Liver (tissue), 9 donors: ENCODE results near the gene NLGN4X. TPM values are rescaled to one million over a fixed set of nuclear protein-coding genes. Genes with fewer than 3 reads are reported as not detected.

Source experiments
- DNase-seq: peaks from one replicate; pipeline ENCODE4 v3.0.0-alpha.2; 2017; ENCODE audit warnings: low spot score
- H3K27ac ChIP-seq, 2 donors: one replicate each; pipeline ENCODE4 v1.7.0; 2013; ENCODE audit warnings: inconsistent platforms in 2 of 2, low read length in 2 of 2, control low read depth in 1 of 2, low read depth in 1 of 2, mild to moderate bottlenecking in 1 of 2
- H3K27me3 ChIP-seq, 4 donors: one replicate each; pipeline versions ENCODE4 v1.6.1 to v1.7.0; 2013; ENCODE audit warnings: low read length in 3 of 4, inconsistent platforms in 1 of 4, mild to moderate bottlenecking in 1 of 4, moderate library complexity in 1 of 4; ENCODE audit not compliant: control insufficient read depth in 4 of 4, insufficient read depth in 4 of 4
- H3K36me3 ChIP-seq, 4 donors: one replicate each; pipeline versions ENCODE4 v1.6.1 to v1.7.0; 2013; ENCODE audit warnings: low read length in 3 of 4, mild to moderate bottlenecking in 3 of 4, low read depth in 1 of 4, moderate library complexity in 1 of 4; ENCODE audit not compliant: control insufficient read depth in 4 of 4, insufficient read depth in 3 of 4
- H3K4me1 ChIP-seq, 4 donors: one replicate each; pipeline versions ENCODE4 v1.6.1 to v1.7.0; 2013; ENCODE audit warnings: low read length in 3 of 4, mild to moderate bottlenecking in 3 of 4, moderate library complexity in 1 of 4; ENCODE audit not compliant: control insufficient read depth in 4 of 4, insufficient read depth in 4 of 4
- H3K4me3 ChIP-seq, 3 donors: one replicate each; pipeline versions ENCODE4 v1.6.1 to v1.7.0; 2013; ENCODE audit warnings: low read length in 3 of 3, control low read depth in 1 of 3, low read depth in 1 of 3, mild to moderate bottlenecking in 1 of 3
- H3K9ac ChIP-seq, 2 donors: one replicate each; pipeline ENCODE4 v1.7.0; 2013; ENCODE audit warnings: low read length in 2 of 2, mild to moderate bottlenecking in 2 of 2, moderate library complexity in 2 of 2, control low read depth in 1 of 2, low read depth in 1 of 2
- H3K9me3 ChIP-seq, 4 donors: one replicate each; pipeline versions ENCODE4 v1.6.1 to v1.7.0; 2013; ENCODE audit warnings: low read length in 3 of 4; ENCODE audit not compliant: control insufficient read depth in 4 of 4
- ATF3 ChIP-seq: IDR thresholded peaks from 2 replicates; pipeline ENCODE4 v1.6.1; 2016; ENCODE audit warnings: antibody characterized with exemption
- CTCF ChIP-seq: fragments of 150-350 bp; IDR thresholded peaks from 2 replicates; pipeline ENCODE4 v1.5.1; 2017; ENCODE audit warnings: improper control_type of control experiment, low read depth, low read length; ENCODE audit not compliant: missing input control
- EGR1 ChIP-seq, 2 donors: IDR thresholded peaks; 2 replicates each; pipeline ENCODE4 v1.6.1; 2016 to 2018; ENCODE audit warnings: antibody characterized with exemption in 2 of 2, low read depth in 2 of 2
- FOXA1 ChIP-seq: IDR thresholded peaks from 2 replicates; pipeline ENCODE4 v1.6.1; 2016; ENCODE audit warnings: antibody characterized with exemption
- FOXA2 ChIP-seq: IDR thresholded peaks from 2 replicates; pipeline ENCODE4 v1.6.1; 2016; ENCODE audit warnings: antibody characterized with exemption
- GABPA ChIP-seq, 2 donors: IDR thresholded peaks in 1 of 2; conservative IDR thresholded peaks in 1 of 2; 2 replicates each; pipeline ENCODE4 v1.6.1; 2016; ENCODE audit warnings: antibody characterized with exemption in 2 of 2, mild to moderate bottlenecking in 1 of 2, moderate library complexity in 1 of 2
- HNF4A ChIP-seq, 2 donors: conservative IDR thresholded peaks; 2 replicates each; pipeline ENCODE4 v1.6.1; 2016; ENCODE audit warnings: antibody characterized with exemption in 2 of 2, mild to moderate bottlenecking in 2 of 2
- HNF4G ChIP-seq: IDR thresholded peaks from 2 replicates; pipeline ENCODE4 v1.6.1; 2016; ENCODE audit warnings: antibody characterized with exemption
- JUND ChIP-seq, 2 donors: IDR thresholded peaks; 2 replicates each; pipeline ENCODE4 v1.6.1; 2016; ENCODE audit warnings: antibody characterized with exemption in 2 of 2
- NR2F2 ChIP-seq: IDR thresholded peaks from 2 replicates; pipeline ENCODE4 v1.6.1; 2016; ENCODE audit warnings: antibody characterized with exemption
- RAD21 ChIP-seq, 2 donors: IDR thresholded peaks; 2 replicates each; pipeline ENCODE4 v1.6.1; 2016; ENCODE audit warnings: antibody characterized with exemption in 2 of 2, mild to moderate bottlenecking in 2 of 2
- REST ChIP-seq: IDR thresholded peaks from 2 replicates; pipeline ENCODE4 v1.6.1; 2016; ENCODE audit warnings: antibody characterized with exemption, mild to moderate bottlenecking
- RXRA ChIP-seq, 2 donors: IDR thresholded peaks; 2 replicates each; pipeline ENCODE4 v1.6.1; 2017 to 2018; ENCODE audit warnings: antibody characterized with exemption in 2 of 2, mild to moderate bottlenecking in 1 of 2
- SP1 ChIP-seq: IDR thresholded peaks from 2 replicates; pipeline ENCODE4 v1.6.1; 2018; ENCODE audit warnings: antibody characterized with exemption, mild to moderate bottlenecking
- TAF1 ChIP-seq: conservative IDR thresholded peaks from 2 replicates; pipeline ENCODE4 v1.6.1; 2016; ENCODE audit warnings: antibody characterized with exemption, mild to moderate bottlenecking
- YY1 ChIP-seq: IDR thresholded peaks from 2 replicates; pipeline ENCODE4 v1.6.1; 2016; ENCODE audit warnings: antibody characterized with exemption, mild to moderate bottlenecking
- ZBTB33 ChIP-seq: IDR thresholded peaks from 2 replicates; pipeline ENCODE4 v1.6.1; 2016; ENCODE audit warnings: antibody characterized with exemption
- WGBS: extraction: QIAGEN DNeasy Blood & Tissue Kit; methylation state at CpG from one replicate; pipeline ENCODE4 v1.1.7; 2013; 5-methylcytosine and 5-hydroxymethylcytosine counted together
- polyA plus RNA-seq, 2 donors: library from polyadenylated mRNA; stranded (reverse) in 1 of 2; unstranded in 1 of 2; fragments of 200-250 nt in 1 of 2; fragments of >200 nt in 1 of 2; fragmentation: Nextera tagmentation in 1 of 2; extraction: Ambion mirVana in 1 of 2; gene quantifications; one replicate each; pipeline versions ENCODE4 v1.2.1 to v1.2.3, GENCODE V29; 2013 to 2015
- total RNA-seq, 2 donors: library from RNA; depleted of rRNA; stranded (reverse); fragments of >200 nt; gene quantifications; one replicate each; pipeline ENCODE4 v1.2.3, GENCODE V29; 2014
- TF ChIP-seq, protein P1 (sequence below): IDR thresholded peaks from 2 replicates; pipeline ENCODE4 v1.6.1; 2016; ENCODE audit warnings: antibody characterized with exemption
- donor health status: healthy.
- donor health status: healthy.
- donor health status: healthy.
- donor health status: healthy.
- donor health status: healthy.

NLGN4X gene
- total and polyA plus RNA-seq, 4 donors = 0.33 to 2.8 (median 0.93) TPM

- no peak for TF ChIP-seq EGR1 (IDR thresholded peaks at IDR 0.05; ENCODE audit: low read depth in 2 of 2)
- TF ChIP-seq RAD21 (IDR thresholded peaks at IDR 0.05) = no peak
- no peak for TF ChIP-seq JUND (IDR thresholded peaks at IDR 0.05)
- no peak for TF ChIP-seq CTCF
- no peak for TF ChIP-seq RXRA (IDR thresholded peaks at IDR 0.05)
- TF ChIP-seq FOXA2 = no peak
- no peak for TF ChIP-seq HNF4G
- TF ChIP-seq YY1 = no peak
- no peak for TF ChIP-seq ATF3
- no peak for TF ChIP-seq TAF1
- TF ChIP-seq HNF4A (conservative IDR thresholded peaks at IDR 0.05) = no peak
- no peak for TF ChIP-seq REST
- TF ChIP-seq NR2F2 = no peak
- no peak for TF ChIP-seq SP1
- TF ChIP-seq GABPA (IDR thresholded peaks at IDR 0.05 in 1 of 2, conservative IDR thresholded peaks at IDR 0.05 in 1 of 2) = no peak
- TF ChIP-seq FOXA1 = no peak
- TF ChIP-seq, protein P1, sequence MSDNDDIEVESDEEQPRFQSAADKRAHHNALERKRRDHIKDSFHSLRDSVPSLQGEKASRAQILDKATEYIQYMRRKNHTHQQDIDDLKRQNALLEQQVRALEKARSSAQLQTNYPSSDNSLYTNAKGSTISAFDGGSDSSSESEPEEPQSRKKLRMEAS = no peak
- no peak for TF ChIP-seq ZBTB33
- no peaks in the 10 kb centered on the region for H3K27me3 ChIP-seq
- H3K4me3 ChIP-seq = no peak overlapping the region
- H3K4me1 ChIP-seq = no peaks in the 10 kb centered on the region
- H3K9me3 ChIP-seq = peaks cover 0 to 6% (median under 1%) of the 10 kb centered on the region in 4 donors
- 71% methylated on average over 3 of the region's 3 CpGs for WGBS
- no peak for DNase-seq
- no peaks in the 10 kb centered on the region for H3K36me3 ChIP-seq
- no peak overlapping the region for H3K27ac ChIP-seq
- no peak overlapping the region for H3K9ac ChIP-seq
Observed at GRCh38 chrX:6262959-6263358, 34.3 kb upstream of the NLGN4X start.
